ENCODE measurements around the gene SNCB.

Gene SNCB

GRCh38 chr5:176627582-176627981 is 2.8 kb downstream of the SNCB start:
- in situ Hi-C loops (cut with HindIII; ENCODE audit: low pct_ligation_motif_present, low sequenced_read_pairs), result no loop called here
- TF ChIP-seq CTCF (IDR thresholded peaks at IDR 0.05; ENCODE audit: low read depth, low read length, missing control alignments), result no peak
- DNase-seq, result no peak
- Histone ChIP-seq H3K36me3 (replicated peaks) (no peaks in the 10 kb centered on the region), H3K4me3 (ENCODE audit: low read depth, low read length) (no peak overlapping the region), H3K27me3 (replicated peaks) (peaks cover 26% of the 10 kb centered on the region), H3K27ac (no peak overlapping the region)

GRCh38 chr5:176626876-176627236 is 3.5 kb downstream of the SNCB start:
- H3K36me3 ChIP-seq (replicated peaks), result no peaks in the 10 kb centered on the region
- H3K27me3 ChIP-seq (replicated peaks), result peaks cover 26% of the 10 kb centered on the region
- in situ Hi-C loops (cut with HindIII; ENCODE audit: low pct_ligation_motif_present, low sequenced_read_pairs), result no loop called here
- H3K27ac ChIP-seq, result no peak overlapping the region
- H3K4me3 ChIP-seq (ENCODE audit: low read depth, low read length), result no peak overlapping the region
- no peak for TF ChIP-seq CTCF (IDR thresholded peaks at IDR 0.05; ENCODE audit: low read depth, low read length, missing control alignments)
- DNase-seq, result no peak

GRCh38 chr5:176625966-176626875 is 4.1 kb downstream of the SNCB start:
- no peak for TF ChIP-seq CTCF (IDR thresholded peaks at IDR 0.05; ENCODE audit: low read depth, low read length, missing control alignments)
- Histone ChIP-seq H3K36me3 (replicated peaks) (no peaks in the 10 kb centered on the region), H3K27ac (no peak overlapping the region), H3K27me3 (replicated peaks) (peaks cover 22% of the 10 kb centered on the region), H3K4me3 (ENCODE audit: low read depth, low read length) (no peak overlapping the region)
- in situ Hi-C loops (cut with HindIII; ENCODE audit: low pct_ligation_motif_present, low sequenced_read_pairs), result no loop called here
- no peak for DNase-seq

- Histone ChIP-seq H3K36me3 (replicated peaks) (no peaks in the 10 kb centered on the region), H3K27ac (no peak overlapping the region), H3K27me3 (replicated peaks) (peaks cover 25% of the 10 kb centered on the region), H3K4me3 (ENCODE audit: low read depth, low read length) (no peak overlapping the region)
- TF ChIP-seq CTCF (IDR thresholded peaks at IDR 0.05; ENCODE audit: low read depth, low read length, missing control alignments), result no peak
- in situ Hi-C loops (cut with HindIII; ENCODE audit: low pct_ligation_motif_present, low sequenced_read_pairs), result no loop called here
- DNase-seq, result no peak
These were observed 4.8 kb downstream of the SNCB start for GRCh38 chr5:176625512-176625911.

- Histone ChIP-seq H3K36me3 (replicated peaks) (no peaks in the 10 kb centered on the region), H3K27ac (no peak overlapping the region), H3K4me3 (ENCODE audit: low read depth, low read length) (no peak overlapping the region), H3K27me3 (replicated peaks) (peaks cover 28% of the 10 kb centered on the region)
- TF ChIP-seq CTCF (IDR thresholded peaks at IDR 0.05; ENCODE audit: low read depth, low read length, missing control alignments), result no peak
- in situ Hi-C loops (cut with HindIII; ENCODE audit: low pct_ligation_motif_present, low sequenced_read_pairs), result no loop called here
- no peak for DNase-seq
These were observed 5.4 kb downstream of the SNCB start for GRCh38 chr5:176624938-176625337.

- no peak overlapping the region for H3K27ac ChIP-seq
- H3K27me3 ChIP-seq (replicated peaks), result peaks cover 26% of the 10 kb centered on the region
- in situ Hi-C loops (cut with HindIII; ENCODE audit: low pct_ligation_motif_present, low sequenced_read_pairs), result no loop called here
These were observed 6.2 kb downstream of the SNCB start for GRCh38 chr5:176624142-176624541.

More at GRCh38 chr5:176624142-176624541, 6.2 kb downstream of the SNCB start:
- Histone ChIP-seq H3K36me3 (replicated peaks) (no peaks in the 10 kb centered on the region), H3K4me3 (ENCODE audit: low read depth, low read length) (no peak overlapping the region)
- TF ChIP-seq CTCF (IDR thresholded peaks at IDR 0.05; ENCODE audit: low read depth, low read length, missing control alignments), result no peak
- no peak for DNase-seq
